ENCODE measurements around the gene SOBP. TPM values are rescaled to one million over a fixed set of nuclear protein-coding genes. Genes with fewer than 3 reads are reported as not detected.
"Not testable (repeated sequence)": the region's sequence is repeated elsewhere in the genome, so short reads cannot be mapped to it uniquely, and the experiment has no call there.

SOBP gene
- total RNA-seq, 1 donor from 2014 or later = 0.27 TPM

- intact Hi-C loops (cut with micrococcal nuclease) = not testable (repeated sequence)
These were observed 29.3 kb downstream of the SOBP start for GRCh38 chr6:107519224-107519623.

DNA sequence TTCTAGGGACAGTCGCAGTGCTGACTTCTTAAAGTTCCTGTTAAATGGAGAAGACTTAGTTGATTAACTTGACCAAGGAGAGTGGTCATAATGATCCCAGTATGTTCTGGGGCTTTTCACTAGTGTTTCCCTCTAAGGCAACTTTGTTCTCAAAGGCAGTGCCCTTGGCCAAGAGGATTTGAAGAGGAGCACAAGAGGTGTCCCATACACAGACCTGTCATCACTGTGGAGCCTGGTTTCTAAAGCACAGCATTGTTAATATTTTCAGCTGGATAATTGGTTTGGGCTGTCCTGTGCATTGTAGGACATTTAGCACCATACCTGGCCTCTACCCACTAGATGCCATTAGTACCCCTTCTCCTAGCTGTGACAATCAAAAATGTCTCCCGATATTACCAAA is 30.8 kb downstream of the SOBP start:
- intact Hi-C loops (cut with micrococcal nuclease) = not testable (repeated sequence)

DNA sequence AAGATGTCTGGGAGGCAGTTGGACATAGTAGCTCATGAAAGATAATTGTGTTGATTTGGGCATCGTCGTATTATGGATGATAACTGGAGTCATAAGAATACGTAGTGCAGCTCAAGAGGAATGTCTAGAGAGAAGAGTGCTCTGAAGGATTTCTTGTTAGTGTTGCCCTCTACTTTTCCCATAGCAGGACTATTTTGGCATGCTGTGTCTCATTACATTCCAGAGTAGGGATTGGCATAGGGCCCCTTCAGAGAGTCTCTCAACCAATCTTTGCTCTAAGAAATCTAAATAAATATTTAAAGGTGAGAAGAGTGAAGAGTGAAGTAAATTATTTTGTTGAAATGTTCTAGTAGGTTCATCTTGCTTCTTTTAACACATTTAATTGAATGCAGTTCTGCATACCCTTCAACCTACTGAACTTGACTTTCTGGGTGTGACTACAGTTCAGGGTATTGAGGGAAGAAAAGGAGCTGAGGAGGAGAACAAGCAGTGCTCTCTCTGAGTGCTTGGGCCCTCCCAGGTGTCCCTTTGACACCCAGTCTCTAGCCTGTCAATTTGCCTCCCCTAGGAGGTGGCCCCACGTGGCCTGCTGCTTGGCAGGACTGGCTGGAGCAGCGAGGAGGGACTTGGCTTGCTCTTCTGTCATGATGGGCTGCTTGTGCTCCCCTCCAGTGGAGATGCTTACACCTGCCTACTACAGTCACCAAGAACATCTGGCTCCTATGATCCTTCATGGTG is 33.3 kb downstream of the SOBP start:
- intact Hi-C loops (cut with micrococcal nuclease) = no loop called here

- intact Hi-C loops (cut with micrococcal nuclease) = no loop called here
These were observed 33.9 kb downstream of the SOBP start for GRCh38 chr6:107523794-107524193.

DNA sequence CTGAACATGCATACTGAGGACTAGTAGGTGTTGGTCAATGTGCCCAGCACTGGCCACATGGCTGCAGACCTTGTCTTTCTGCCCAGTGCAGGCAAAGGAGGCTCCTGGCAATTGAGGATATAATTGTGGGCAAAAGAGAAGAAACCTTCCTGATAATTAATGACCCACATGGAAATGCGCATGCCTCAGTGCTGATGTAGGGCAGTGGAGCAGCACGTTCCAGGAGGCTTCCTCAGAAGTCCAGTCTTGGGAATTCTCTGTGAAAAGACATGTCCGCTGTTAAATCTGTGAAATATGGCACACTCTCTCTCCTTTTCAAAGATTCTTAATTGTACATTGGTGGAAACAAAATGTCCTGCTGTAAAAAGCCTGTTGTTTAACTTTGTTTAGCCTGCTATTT is 34.7 kb downstream of the SOBP start:
- intact Hi-C loops (cut with micrococcal nuclease) = no loop called here

DNA sequence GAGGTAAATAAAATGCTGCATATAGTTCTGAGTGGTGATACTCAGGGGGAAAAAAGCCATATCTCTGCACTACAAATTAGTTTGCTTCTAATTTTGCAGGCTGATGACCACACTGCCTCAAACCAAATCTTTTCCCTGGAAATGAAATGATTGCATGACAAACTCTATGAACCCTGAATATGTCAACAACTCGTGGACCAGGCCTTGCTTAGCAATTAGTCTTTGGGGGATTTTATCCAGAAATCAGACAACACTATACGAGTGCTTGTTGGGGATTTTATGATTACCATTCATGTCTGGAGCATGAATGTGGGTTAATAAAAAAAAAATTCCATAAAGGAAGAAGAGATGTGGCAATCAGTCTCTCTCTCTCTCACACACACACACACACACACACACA is 42.0 kb downstream of the SOBP start:
- intact Hi-C loops (cut with micrococcal nuclease) = no loop called here

- intact Hi-C loops (cut with micrococcal nuclease) = no loop called here
These were observed 42.8 kb downstream of the SOBP start for GRCh38 chr6:107532706-107533105.

GRCh38 chr6:107533415-107534059 is 43.6 kb downstream of the SOBP start:
- intact Hi-C loops (cut with micrococcal nuclease) = no loop called here

DNA sequence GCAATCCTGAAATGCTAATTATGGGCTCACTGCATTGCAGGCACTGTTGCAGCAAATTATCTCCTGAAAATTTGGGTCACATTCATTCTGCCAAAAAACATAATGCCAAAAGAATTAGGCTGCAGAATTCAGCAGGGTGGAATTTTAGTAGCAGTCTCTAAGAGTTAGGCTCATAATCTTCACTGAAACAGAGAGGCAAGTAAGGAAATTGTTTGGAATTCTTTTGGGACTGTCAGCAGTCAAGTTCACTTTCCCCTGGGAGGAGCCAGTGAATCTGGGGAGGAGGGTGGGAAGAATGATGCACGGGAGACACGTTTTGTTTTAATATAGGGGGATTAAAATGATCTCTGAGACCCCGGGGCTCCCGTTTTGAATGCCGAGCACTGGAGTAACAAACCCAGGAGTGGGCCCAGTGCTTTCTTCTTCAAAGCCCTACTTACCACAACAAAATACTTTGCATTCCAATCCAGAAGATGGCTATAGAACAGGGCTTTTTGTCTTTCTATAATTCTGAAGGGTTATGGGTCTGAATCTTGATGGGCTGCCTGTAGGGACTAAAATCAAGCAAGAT is 44.7 kb downstream of the SOBP start:
- intact Hi-C loops (cut with micrococcal nuclease) = no loop called here

GRCh38 chr6:107535626-107536025 is 45.7 kb downstream of the SOBP start:
- intact Hi-C loops (cut with micrococcal nuclease) = no loop called here

DNA sequence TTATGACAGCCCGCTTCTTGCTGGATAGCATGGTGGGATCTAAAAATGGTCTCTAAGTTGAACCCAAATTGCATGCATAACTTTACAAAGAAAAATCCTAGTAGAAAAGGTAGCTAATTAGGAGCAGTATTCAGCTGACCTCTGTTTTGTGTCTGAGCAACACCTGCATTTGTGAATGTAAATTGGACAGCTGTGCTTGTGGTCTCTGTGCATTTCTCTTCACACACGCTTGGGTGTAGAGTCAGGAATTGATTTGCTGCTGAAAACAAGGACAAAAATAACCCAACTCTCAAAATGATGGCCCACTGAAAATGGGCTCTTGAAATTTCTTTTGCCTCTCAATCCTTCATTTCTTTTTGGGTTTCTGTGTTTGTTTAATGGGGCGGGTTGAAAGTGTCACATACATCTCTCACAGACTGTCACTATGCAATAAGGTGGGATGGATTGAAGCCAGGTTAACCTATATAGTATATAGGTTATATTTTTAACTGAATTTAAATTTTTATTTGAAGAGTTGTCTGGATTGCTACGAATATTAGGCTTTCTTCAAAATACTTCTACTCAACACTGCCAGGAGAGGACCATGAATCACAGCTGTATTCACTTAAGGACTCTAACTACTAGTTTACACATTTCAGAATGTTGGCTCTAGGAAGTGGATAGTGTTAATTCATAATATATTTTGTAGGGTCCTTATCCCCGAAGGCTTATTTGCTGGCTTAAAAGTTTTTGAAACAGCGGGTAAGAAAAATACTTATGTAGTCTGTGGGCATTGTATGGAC is 46.5 kb downstream of the SOBP start:
- intact Hi-C loops (cut with micrococcal nuclease) = no loop called here

DNA sequence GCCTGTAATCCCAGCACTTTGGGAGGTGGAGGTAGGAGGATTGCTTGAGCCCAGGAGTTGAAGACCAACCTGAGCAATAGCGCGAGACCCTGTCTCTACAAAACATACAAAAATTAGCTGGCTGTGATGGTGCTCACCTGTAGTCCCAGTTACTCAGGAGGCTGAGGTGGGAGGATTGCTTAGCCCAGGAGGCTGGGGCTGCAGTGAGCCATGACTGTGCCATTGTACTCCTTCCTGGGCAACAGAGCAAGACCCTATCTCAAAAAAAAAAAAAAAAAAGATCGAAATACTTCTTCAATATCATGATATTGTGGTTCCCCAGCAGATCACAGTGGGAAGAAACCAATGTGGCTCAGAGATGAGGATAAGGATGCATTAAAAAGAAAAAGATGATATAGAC is 47.6 kb downstream of the SOBP start:
- intact Hi-C loops (cut with micrococcal nuclease) = no loop called here

- intact Hi-C loops (cut with micrococcal nuclease) = no loop called here
These were observed 49.0 kb downstream of the SOBP start for GRCh38 chr6:107538856-107539387.

DNA sequence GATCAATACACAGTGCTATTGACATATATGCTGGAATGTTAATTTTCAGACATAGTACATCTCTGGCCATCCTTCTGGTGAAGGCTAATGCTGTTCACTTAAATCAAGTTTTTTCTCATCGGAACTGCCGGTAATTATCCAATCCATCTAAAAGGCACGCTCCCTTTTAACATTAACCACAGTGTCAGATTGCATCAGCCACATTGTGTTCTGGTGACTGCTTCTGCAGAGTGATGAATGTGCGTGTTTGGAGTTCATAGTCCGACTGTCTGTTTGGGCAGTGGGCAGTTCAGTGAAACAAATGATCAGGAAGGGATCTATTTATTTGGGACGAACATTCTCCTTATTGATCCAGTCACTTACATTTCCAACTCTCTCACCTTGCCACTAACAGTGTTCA is 49.5 kb downstream of the SOBP start:
- intact Hi-C loops (cut with micrococcal nuclease) = no loop called here

GRCh38 chr6:107539849-107540464 is 50.0 kb downstream of the SOBP start:
- intact Hi-C loops (cut with micrococcal nuclease) = no loop called here

DNA sequence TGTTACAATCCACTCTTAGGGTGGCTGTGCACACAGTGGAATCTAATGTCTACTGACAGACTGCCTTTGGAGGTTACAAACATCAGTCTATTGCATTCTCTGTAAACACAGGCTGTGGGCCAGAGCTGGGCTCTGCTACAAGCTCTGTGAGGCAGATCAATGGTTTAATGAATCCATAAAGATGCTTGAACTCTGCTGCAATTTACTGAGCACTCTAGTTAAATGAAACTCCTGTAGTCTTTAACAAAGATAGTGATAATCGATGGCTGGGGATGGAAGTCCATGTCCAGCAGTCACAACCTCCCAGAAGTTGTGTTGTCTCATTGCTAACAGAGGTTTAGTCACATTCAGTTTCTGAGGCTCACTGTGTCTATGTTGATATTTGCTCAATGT is 50.5 kb downstream of the SOBP start:
- intact Hi-C loops (cut with micrococcal nuclease) = no loop called here

GRCh38 chr6:107542192-107542668 is 52.3 kb downstream of the SOBP start:
- intact Hi-C loops (cut with micrococcal nuclease) = no loop called here

GRCh38 chr6:107543088-107543487 is 53.2 kb downstream of the SOBP start:
- intact Hi-C loops (cut with micrococcal nuclease) = no loop called here

GRCh38 chr6:107543567-107543966 is 53.6 kb downstream of the SOBP start:
- intact Hi-C loops (cut with micrococcal nuclease) = no loop called here

DNA sequence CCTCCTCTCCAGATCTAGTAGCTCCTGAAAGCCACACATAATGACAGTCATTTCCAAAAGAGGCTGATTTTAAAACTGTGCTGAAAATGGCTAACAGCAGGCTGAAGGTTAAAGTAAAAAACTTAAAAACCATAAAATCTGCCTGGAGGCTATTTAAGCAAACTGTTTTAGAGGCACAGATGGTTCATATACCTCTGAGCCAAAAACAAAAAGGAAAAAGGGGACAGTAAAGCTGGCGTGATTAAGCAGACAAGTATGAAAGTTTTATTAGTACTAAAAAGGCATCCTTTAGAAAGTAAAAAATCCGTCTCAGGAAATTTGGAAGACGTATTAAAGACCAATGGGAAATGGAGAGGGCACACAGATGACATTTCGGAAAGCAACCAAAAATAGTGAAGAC is 55.8 kb downstream of the SOBP start:
- intact Hi-C loops (cut with micrococcal nuclease) = no loop called here

Measured in T-helper 1 cell treated with Interleukin-12 subunit alpha and Interleukin-12 subunit beta and Interleukin-4 antibody, amounts not matched to agents 30 ng/mL and 1 ng/mL, for 36 hours (primary cell).